HG03565 (cell line): ENCODE measurements around the gene GSG1L.
"Not testable (repeated sequence)": the region's sequence is repeated elsewhere in the genome, so short reads cannot be mapped to it uniquely, and the experiment has no call there.

ENCODE experiments used
- ATAC-seq: cut with Tn5 transposase; IDR thresholded peaks from one replicate; pipeline ENCODE4 v1.9.1; 2021; ENCODE audit warnings: mild to moderate bottlenecking, moderate library complexity; ENCODE audit not compliant: unreplicated experiment

Gene GSG1L

DNA sequence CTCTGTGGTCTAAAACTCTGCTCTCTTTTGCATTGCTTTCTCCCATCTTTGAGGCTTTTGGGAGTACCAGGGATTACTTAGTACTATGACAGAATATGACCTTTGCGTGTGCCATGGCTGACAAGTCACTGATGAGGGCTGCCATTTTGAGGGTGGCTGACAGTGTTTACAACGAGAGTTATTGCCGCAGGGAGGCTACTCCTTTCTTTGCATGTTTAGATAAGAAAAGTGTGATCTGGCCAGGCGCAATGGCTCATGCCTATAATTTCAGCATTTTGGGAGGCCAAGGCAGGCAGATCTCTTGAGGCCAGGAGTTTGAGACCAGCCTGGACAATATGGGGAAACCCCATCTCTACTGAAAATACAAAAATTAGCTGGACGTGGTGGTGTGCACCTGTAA is 77.5 kb downstream of the GSG1L start:
- no peak for ATAC-seq

DNA sequence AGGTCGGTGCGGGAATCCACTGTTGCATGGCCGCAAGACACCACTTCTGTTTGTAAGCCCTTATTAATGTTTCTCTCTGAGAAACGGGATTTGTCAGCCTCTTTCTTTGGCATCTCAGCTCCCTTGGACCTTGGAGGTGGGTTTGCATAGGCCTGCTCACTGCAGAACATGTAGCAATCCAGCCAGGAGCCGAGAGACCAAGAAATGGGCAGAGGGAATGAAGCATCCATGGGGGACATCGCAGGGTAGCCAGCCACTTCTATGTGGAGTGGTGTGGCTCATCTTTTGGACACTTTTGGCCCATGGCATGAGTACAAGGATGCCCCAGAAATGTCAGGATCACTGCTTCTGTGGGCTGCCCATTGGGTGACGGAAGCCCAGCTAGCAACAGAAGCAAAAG is 79.4 kb downstream of the GSG1L start:
- no peak for ATAC-seq

DNA sequence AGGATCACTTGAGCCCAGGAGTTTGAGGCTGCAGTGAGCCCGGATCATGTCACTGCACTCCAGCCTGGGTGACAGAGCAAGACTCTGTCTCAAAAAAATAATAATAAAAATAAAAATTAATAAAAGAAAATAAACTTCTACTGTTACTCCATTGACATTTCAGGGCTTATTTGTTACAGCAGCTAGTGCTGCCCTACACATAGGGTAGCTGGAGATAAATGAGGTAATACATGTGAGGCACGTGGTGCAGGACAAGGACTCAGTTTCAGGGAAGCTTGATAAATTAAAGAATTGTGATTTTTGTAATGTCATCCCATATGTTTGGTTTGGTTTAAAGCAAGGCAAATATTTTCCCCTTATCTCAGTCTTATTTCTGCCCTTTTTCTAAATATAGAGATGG is 80.3 kb downstream of the GSG1L start:
- ATAC-seq, result no peak

DNA sequence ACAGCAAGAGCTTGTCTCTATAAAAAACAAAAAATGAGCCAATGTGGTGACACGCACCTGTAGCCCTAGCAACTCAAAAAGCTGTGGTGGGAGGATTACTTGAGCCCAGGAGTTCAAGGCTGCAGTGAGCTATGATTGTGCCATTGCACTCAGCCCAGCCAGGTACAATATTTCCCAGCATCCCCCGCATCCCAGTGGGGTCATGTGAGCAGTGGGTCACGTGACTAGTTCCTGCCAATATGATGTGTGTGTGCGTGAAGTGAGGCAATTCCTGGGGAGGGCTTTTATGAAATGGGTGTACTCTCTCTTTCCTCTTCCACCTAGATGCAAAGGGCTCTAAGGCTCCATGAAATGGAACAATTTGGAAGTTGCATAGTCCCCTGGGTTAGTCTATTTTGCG is 81.3 kb downstream of the GSG1L start:
- no peak for ATAC-seq

DNA sequence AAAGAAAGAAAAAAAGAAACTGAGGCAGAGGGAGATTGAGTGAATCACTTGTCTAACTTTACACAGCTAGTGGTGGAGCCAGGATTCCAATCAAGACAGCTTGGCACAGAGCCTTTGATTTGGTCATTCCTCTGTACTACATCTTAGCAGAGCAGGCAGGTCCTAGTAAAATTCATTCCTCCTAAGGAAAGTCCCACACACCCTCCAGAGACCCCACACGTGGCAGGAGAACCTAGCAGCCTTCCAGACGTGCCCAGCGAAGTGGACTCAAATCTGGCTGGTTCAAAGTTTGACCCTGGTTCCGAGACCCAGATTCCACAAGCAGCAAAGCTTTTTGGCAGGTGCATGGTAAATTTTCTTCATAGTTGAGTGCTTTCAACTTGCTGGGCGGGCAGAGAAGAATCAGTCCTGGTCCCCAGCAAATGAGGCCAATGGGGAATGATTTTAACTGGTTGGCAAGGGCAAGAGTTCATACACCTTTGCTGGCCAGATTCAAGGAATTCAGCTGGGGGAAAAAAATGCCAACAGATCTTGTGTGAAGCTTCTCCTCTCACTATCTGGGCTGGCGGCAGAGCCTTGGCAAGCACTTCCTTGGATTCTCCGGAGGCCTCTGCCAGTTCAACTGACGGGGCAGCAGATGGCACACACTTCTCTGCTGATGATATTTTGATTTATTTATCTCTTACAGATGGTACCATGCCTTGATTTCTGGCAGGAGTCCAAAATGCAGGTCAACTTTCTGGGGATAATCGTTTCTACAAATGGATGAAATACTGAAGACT is 82.4 kb downstream of the GSG1L start:
- ATAC-seq, result no peak

DNA sequence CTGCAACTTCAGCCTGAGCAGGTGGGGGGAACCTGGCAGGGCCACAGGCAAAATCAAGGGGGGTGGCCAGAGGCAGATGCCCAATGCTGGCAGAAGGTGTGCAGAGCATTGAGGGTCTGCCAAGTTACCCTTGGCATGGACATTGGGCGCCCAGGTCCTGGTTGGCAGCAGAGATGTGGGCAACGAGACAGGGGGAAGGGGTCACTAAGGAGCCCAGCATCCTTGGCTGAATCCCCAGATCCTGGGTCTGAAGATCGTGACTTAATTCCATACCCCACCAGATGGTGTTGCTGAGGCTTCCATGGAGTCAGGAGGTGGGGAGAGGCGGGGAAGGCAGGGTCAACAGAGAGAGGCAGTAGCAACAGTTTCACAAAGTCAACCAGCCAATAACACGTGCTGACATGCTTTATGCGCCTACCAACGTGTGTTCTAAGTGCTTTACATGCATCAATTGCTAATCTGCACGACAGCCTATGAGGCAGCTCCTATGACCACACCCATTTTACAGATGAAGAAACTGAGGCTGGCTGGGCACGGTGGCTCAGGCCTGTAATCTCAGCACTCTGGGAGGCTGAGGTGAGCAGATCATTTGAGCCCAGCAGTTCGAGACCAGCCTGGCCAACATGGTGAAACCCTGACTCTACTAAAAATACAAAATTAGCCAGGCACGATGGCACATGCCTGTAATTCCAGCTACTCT is 83.3 kb downstream of the GSG1L start:
- ATAC-seq, result no peak

DNA sequence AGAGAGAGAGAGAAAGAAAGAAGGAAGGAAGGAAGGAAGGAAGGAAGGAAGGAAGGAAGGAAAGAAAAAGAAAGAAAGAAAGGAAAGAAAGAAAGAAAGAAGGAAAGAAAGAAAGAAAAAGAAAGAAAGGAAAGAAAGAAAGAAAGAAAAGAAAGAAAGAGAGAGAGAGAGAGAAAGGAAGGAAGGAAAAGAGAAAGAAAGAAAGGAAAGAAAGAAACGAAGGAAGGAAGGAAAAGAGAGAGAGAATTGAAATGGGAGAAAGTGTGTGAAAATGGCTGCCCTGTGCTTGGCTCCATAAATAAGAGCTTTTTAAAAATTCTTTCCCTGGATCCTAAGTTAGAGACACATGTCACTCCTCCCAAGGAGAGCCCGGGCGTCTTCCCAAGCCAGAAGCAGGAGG is 83.8 kb downstream of the GSG1L start:
- not testable (repeated sequence) for ATAC-seq

DNA sequence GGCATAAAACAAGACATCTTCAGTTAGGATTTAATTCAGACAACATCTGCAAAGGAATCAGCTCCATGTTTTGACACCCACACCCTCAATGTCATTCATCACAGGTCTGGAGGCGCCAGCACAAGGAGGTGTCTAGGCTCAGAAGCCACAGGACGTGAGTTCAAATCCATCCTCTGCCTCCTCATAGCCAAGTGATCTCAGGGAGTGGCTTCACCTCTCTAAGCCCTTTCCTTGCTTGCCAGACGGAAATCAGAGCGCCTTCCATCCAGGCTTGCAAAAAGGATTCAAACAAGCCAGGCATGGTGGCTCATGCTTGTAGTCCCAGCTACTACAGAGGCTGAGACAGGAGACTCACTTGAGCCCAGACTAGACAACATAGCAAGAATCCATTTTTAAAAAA is 84.6 kb downstream of the GSG1L start:
- no peak for ATAC-seq

DNA sequence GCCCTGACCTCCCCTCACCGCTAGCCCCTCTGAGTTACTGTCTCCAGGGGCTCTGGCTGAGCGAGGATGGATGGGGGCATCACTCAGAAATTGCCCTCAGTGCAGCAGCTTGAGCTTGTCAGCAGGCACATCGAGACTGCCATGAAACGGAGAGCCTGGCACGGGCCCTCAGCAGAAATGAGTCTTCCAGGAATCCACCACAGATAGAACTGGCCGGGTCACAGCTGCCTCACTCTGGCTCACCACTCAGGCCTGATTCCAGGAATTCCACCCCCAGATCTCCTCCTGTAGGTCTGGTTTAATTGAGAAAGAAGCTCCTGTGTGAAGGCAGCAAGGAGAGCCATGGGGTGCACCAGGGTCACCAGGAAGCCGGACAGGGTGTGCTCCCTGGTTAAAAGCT is 85.5 kb downstream of the GSG1L start:
- ATAC-seq, result no peak

DNA sequence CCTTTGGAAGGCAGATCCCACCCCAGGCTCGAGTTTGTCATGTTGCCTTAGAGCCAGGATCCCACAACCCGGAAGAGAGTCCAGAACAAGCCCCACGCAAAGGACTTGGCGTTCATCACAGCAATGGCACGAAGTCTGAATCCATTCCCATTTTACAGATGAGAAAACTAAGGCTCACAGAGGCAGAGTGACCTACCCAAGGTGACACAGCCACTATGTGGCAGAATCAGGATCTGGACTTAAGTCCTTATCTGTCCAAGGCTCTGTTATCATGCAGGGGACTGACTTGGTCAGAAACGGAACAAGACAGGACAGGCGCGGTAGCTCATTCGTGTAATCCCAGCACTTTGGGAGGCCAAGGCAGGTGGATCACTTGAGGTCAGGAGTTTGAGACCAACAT is 86.5 kb downstream of the GSG1L start:
- ATAC-seq, result no peak

DNA sequence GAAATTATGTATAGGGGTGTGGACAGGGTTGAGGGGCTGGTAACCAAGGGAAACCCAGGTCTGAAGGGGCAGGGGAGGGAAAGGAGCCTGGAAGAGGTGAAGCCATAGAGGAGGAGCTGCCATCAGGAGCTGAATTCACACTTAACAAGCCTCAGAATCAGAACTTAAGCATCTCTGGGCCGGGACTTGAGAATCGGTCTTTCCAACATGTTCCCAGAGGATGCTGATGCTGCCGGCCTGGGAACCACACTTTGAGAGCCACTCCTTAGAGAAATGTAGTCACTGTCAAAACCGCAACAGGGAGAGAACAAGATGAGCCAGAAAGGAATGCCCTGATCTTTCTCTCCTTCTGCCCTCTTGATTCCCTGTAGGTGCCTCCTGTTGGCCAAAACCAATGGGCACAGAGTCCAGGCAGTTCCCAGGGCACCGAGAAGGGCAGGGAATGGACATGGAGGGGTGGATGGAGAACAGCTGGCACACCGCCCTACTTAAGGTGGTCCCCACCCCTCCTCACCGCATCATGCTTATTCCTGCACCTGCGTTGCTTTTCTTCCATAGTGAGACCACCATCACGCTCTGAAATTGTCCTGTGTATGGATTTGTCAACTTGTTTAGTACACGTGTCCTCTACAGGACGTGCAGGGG is 88.5 kb downstream of the GSG1L start:
- ATAC-seq, result no peak

DNA sequence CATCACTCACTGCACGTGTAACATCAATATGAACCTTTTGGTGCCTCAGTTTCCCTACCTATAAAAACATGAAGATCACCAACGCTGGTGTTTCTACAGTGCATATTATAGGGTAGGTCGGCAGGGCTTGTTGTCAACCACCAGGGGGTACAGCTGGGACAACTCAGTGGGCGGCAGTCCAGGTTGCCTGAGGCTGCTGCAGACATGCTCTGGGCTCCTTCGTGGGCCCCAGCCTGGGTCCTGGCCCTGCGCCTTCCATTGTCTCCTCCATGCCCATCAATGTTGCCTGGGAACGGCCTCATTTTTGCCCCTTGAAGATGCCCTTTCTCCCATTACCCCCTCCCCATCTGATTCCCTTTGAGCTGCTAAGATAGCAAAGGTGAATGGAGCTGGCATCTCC is 89.8 kb downstream of the GSG1L start:
- ATAC-seq, result no peak

DNA sequence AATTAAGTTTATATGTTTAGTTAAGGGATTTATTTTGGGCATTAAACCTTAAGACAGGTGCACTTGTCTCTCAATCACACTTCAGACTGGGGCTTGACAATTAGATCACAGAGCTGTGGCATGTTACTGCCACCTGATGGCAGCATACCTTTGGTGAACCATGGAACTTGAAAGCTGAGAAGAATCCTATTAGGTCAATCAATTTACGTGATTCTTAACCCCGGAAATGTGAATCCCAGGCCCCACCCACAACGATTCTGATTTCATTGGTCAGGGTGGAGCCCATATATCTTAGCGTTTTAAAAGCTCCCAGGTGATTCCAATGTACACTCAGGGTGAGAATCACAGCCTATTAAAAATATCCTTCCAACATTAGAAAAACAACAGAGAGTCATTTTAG is 91.0 kb downstream of the GSG1L start:
- no peak for ATAC-seq

DNA sequence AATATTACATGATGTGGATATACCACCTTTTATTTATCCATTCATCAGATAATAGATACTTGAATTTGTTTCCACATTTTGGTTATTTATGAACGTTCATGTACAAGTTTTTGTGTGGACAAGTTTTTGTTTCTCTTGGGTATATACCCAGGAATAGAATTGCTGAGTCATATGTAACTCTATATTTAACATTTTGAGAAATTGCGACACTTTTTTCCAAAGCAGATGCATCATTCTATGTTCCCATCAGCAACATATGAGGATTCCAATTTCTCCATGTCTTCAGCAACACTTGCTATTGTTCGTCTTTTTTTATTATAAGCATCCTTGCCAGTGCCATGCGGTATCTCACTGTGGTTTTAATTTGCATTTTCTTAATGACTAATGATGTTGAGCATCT is 93.9 kb downstream of the GSG1L start:
- ATAC-seq, result no peak

DNA sequence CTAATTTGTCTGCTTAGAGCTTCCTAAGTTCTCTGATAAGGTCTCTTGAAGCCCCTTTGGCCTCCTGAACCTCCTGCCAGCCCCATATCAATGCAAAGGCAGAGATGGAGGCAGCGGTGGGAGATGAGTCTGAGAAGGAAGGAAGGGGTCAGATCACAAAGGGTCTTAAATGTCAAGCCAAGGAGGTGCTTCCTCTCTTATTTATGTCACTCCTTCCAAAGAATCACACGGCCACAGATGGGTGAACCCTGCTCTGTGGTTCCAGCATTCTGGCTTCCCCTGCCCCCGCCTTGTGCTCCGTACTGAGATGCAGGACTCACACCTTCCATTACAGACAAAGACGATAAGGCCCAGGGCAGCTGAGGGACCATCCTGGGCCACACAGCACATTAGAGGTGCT is 96.3 kb downstream of the GSG1L start:
- no peak for ATAC-seq

DNA sequence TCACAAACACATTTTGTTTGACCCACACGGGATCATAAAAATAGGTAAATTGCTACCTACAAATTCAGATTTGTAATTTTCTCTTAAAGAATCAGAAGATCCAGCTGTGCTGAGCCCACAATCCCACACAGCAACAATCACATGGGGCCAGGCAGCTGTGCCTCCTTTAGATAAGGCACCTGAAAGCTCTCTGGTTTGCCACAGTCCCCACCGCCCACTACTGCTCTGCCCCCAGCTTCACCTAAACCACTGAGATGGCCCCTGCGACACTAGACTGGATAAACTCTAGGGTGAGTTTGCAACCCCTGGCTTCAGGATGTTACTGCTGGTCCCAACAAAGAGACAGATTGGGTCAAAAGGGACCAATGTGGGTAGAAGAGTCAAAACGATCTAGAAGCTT is 96.8 kb downstream of the GSG1L start:
- ATAC-seq, result no peak

DNA sequence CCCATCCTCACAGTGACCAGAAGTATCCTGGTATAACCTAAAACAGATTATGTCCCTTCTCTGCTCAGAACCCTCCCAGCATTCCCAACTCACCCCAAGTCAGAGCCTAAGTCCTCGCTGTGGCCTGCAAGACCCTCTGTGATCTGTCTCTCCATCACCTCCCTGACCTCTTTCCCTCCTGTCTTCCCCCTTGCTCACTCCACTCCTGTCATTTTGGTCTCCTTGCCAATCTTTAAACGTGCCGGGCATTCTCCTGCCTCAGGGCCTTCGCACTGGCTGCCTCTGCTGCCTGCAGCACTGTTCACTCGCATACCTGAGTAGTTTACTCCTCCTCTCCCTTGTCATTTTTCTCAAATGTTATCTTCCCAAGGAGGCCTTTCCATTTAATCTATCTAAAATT is 97.7 kb downstream of the GSG1L start:
- ATAC-seq, result no peak

DNA sequence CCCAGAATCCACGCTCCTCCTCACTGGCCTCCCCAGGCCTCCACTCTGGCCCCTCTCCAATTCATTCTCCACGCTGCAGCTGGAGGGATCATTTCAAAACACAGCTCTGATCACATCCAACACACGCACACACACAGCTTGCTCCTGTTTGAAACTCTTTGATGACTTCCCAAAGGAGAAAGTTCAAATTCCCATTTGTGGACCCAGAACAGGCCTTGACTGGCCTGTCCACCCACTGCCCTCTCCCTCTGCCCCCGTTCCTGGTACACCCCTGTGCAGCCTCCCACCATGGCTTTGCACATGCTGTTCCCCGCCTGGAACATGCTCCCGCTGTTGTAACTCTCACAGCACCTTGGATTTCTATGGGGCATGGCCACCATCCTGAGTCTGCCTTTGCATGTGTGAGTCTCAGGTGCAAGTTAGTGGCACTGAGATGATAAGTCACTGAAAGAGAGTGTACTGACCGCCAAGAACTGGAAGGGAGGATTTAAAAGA is 100.0 kb downstream of the GSG1L start:
- ATAC-seq, result no peak

DNA sequence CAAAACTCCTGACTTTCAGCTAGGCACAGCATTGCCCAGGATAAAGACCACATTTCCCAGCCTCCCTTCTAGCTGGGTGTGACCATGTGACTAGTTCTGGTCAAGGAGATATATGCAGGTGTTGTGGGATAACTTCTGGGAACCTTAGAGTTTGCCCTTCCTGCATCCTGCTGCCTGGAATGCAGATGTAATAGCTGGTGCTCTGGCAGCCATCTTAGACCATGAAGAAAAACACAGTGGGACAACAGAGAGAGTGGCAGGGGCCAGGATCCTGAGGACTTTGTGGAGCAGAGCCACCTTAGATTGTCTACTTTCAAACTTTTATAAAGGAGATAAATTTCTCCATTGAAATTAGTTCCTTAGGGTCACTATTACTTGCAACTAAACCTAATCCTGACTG is 101.3 kb downstream of the GSG1L start:
- ATAC-seq, result no peak

DNA sequence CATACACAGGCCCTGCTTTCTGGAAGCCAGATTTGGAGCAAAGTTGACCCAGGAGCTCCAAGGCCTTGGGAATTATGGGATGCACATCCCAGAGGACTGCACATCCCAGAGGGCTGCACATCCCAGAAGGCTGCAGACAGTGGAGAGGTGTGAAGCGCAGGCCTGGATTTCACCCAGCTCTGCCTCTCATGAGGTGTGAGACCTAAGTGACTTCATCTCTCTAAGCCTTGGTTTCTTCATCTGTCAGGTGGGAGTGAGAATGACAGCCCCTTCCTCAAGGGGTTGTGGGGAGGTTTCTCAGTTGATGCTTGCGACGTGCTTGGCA is 102.3 kb downstream of the GSG1L start:
- ATAC-seq, result no peak

DNA sequence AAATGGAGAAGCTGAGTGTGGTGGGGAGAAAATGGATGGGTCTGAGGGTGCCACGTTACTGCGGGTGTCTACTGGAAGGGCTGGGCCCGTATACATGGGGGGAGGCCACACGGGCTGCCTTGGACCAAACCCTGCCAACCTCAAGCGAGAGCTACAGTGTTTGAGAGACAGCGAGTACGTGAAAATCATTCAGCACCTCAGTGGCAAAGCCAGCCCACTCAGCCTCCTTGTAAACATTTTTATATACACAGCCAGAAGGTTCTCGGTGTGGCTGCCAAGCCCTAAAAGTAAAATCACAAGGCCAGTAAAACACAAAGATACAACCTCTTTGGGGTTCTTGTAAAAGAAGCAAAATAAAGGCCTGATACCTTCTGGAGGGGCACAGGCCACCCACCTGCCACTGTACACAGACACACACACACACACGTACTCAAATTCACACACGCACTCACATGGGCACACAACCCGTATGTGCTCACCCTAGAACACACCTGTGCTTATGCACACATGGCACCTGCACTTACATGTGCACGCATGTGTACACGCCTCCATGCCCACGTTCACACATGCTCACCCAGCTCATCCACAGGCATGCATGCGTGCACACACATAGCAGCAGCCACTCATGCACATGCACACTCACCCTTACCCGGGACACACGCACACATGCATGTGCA is 102.8 kb downstream of the GSG1L start:
- no peak for ATAC-seq

DNA sequence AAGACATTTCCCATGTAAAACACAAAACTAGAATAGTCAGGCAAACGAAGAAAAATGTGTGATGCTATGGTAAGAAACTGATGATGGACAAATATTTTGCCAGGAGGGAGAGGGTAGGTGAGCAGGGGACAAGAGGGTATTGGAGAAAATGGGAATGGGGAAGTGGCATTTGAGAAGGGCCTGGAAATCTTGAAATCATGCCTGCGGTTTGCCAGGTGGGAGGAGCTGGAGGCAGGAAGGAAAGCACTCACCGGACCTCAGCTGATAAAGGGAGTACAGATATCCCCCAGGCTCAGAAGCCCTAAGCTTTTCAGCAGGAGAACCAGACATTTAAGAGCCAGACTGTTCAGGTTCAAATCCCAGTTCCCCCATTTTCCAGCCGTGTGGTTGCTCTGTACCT is 103.6 kb downstream of the GSG1L start:
- no peak for ATAC-seq
